Prostate gland (tissue), 2 donors: ENCODE results near the gene SLC13A3. TPM values are rescaled to one million over a fixed set of nuclear protein-coding genes. Genes with fewer than 3 reads are reported as not detected.

Experiments
- DNase-seq: peaks from one replicate; pipeline ENCODE4 v3.0.0-alpha.2; 2019; ENCODE audit warnings: low spot score
- H3K27ac ChIP-seq, 2 donors: fragments of 200-600 bp; sonication (generic); 2 replicates each; pipeline ENCODE4 v1.5.1; 2017 to 2019
- H3K27me3 ChIP-seq: fragments of 200-600 bp; sonication (generic); replicated peaks from 2 replicates; pipeline ENCODE4 v1.5.1; 2019; ENCODE audit not compliant: insufficient read depth
- H3K36me3 ChIP-seq, 2 donors: fragments of 200-600 bp; sonication (generic); 1 replicate in 1 of 2; 2 replicates in 1 of 2; pipeline versions ENCODE4 v1.5.1 to v1.8.1; 2017 to 2019
- H3K4me1 ChIP-seq: fragments of 200-600 bp; sonication (generic); replicated peaks from 2 replicates; pipeline ENCODE4 v1.5.1; 2019
- H3K4me3 ChIP-seq, 2 donors: fragments of 200-600 bp; sonication (generic); 2 replicates each; pipeline ENCODE4 v1.5.1; 2017 to 2019
- H3K9me3 ChIP-seq: fragments of 200-600 bp; sonication (generic); 2 replicates; pipeline ENCODE4 v1.5.1; 2017
- CTCF ChIP-seq, 4 experiments: fragments of 200-600 bp in 2 of 4; fragments of 450-650 bp in 2 of 4; sonication (generic) in 2 of 4; IDR thresholded peaks; 1 replicate in 3 of 4; 2 replicates in 1 of 4; pipeline ENCODE4 v1.5.1; 2016 to 2019; ENCODE audit warnings: antibody characterized with exemption in 4 of 4, mild to moderate bottlenecking in 2 of 4, moderate library complexity in 2 of 4
- POLR2A ChIP-seq: fragments of 450-650 bp; IDR thresholded peaks from one replicate; pipeline ENCODE4 v1.6.1; 2016; ENCODE audit warnings: antibody characterized with exemption, mild to moderate bottlenecking
- POLR2AphosphoS5 ChIP-seq: sonication (generic); formaldehyde crosslinking; IDR thresholded peaks from one replicate; pipeline ENCODE4 v1.6.1; 2017; ENCODE audit warnings: antibody characterized with exemption
- WGBS: methylation state at CpG from one replicate; pipeline ENCODE4 v1.1.5; 2018; 5-methylcytosine and 5-hydroxymethylcytosine counted together
- intact Hi-C: fragments of 100-400 bp; cut with DNase I; formaldehyde crosslinking; loops from one replicate; pipeline ENCODE4 v1.14.2; 2022
- total RNA-seq, 2 donors: library from RNA; depleted of rRNA; stranded (reverse); fragments of >200 nt; gene quantifications; one replicate each; pipeline ENCODE4 v1.1.0, GENCODE V29; 2016

The SLC13A3 gene
- total RNA-seq, 2 donors from 2014 or later, result 10.5 to 16.9 TPM

- DNase-seq, result no peak
- Histone ChIP-seq H3K27ac (no peak overlapping the region), H3K4me1 (no peaks in the 10 kb centered on the region), H3K36me3 (no peaks in the 10 kb centered on the region), H3K27me3 (no peaks in the 10 kb centered on the region), H3K4me3 (no peak overlapping the region), H3K9me3 (no peaks in the 10 kb centered on the region)
- 95% methylated on average over 4 of the region's 4 CpGs for whole genome bisulfite sequencing
- TF ChIP-seq POLR2A (no peak), CTCF (IDR thresholded peaks at IDR 0.05) (no peak), POLR2AphosphoS5 (no peak)
- intact Hi-C loops, result no loop called here
Measured at GRCh38 chr20:46638898-46639274, 12.4 kb downstream of the SLC13A3 start.

GRCh38 chr20:46638134-46638897 lies 12.9 kb downstream of the SLC13A3 start:
- no peaks in the 10 kb centered on the region for H3K36me3 ChIP-seq
- WGBS, result 76% methylated on average over 18 of the region's 18 CpGs
- TF ChIP-seq POLR2AphosphoS5 (no peak), CTCF (IDR thresholded peaks at IDR 0.05) (no peak), POLR2A (no peak)
- intact Hi-C loops, result no loop called here
- no peak overlapping the region for H3K4me3 ChIP-seq
- no peaks in the 10 kb centered on the region for H3K27me3 ChIP-seq
- no peaks in the 10 kb centered on the region for H3K4me1 ChIP-seq
- no peaks in the 10 kb centered on the region for H3K9me3 ChIP-seq
- no peak overlapping the region for H3K27ac ChIP-seq
- DNase-seq, result no peak

GRCh38 chr20:46637427-46638133 lies 13.7 kb downstream of the SLC13A3 start:
- Histone ChIP-seq H3K4me3 (no peak overlapping the region), H3K36me3 (no peaks in the 10 kb centered on the region), H3K27ac (no peak overlapping the region), H3K27me3 (no peaks in the 10 kb centered on the region), H3K4me1 (no peaks in the 10 kb centered on the region), H3K9me3 (no peaks in the 10 kb centered on the region)
- TF ChIP-seq CTCF (IDR thresholded peaks at IDR 0.05), result no peak
- no peak for TF ChIP-seq POLR2AphosphoS5
- TF ChIP-seq POLR2A, result no peak
- DNase-seq, result no peak
- intact Hi-C loops, result no loop called here
- 80% methylated on average over 4 of the region's 4 CpGs for WGBS

GRCh38 chr20:46637020-46637419 lies 14.2 kb downstream of the SLC13A3 start:
- Histone ChIP-seq H3K4me1 (no peaks in the 10 kb centered on the region), H3K9me3 (no peaks in the 10 kb centered on the region), H3K4me3 (no peak overlapping the region), H3K27ac (no peak overlapping the region), H3K36me3 (no peaks in the 10 kb centered on the region), H3K27me3 (no peaks in the 10 kb centered on the region)
- 92% methylated on average over 11 of the region's 11 CpGs for WGBS
- intact Hi-C loops, result no loop called here
- no peak for DNase-seq
- TF ChIP-seq POLR2AphosphoS5 (no peak), POLR2A (no peak)

GRCh38 chr20:46636514-46636913 lies 14.7 kb downstream of the SLC13A3 start:
- Histone ChIP-seq H3K36me3 (no peaks in the 10 kb centered on the region), H3K9me3 (no peaks in the 10 kb centered on the region), H3K4me1 (no peaks in the 10 kb centered on the region), H3K4me3 (no peak overlapping the region), H3K27ac (no peak overlapping the region), H3K27me3 (no peaks in the 10 kb centered on the region)
- no peak for DNase-seq
- WGBS, result 93% methylated on average over 4 of the region's 4 CpGs
- TF ChIP-seq POLR2AphosphoS5, result no peak
- TF ChIP-seq CTCF (IDR thresholded peaks at IDR 0.05), result no peak
- intact Hi-C loops, result no loop called here
